ENCODE measurements around the gene POU2AF1. TPM values are rescaled to one million over a fixed set of nuclear protein-coding genes. Genes with fewer than 3 reads are reported as not detected.

POU2AF1 gene
- total RNA-seq, 3 donors from 2014 or later (not counting 1 experiment from before 2014, with no cell fraction given) = 0.82 to 16.8 (median 1.1) TPM

DNA sequence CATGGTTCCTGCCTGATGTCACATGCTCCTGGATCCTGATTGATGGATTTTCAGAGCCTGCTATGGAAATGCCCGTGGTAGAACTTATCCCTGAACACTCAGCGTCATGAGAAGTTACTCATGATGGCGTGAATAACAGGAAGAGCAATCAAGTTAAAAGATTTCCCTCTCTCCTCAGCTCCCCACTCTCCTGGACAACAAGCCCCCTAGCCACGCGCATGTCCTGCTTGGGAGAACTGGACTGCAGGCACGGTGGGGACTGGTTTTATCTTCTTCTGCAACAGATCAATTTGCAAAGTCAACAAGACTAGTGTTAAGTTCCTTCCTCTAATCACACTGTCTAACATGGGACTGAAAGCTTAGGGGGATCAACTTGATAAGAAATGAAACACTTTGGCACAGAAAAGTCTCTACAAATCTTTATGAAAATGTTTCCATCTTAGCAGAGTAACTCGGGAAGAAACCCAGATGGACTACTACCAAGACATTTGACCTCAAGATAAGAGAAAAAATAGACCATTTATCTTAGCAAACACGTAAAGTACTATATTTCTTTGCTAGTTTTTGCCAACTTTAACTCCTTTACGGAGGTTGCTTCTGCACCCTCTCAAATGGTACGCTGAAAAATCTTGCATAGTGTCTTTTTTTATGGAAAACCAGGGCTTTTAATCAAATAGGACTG, 27.6 kb downstream of the POU2AF1 start:
- ATAC-seq = no peak
- H3K27me3 Mint-ChIP-seq (ENCODE audit: low read depth in 2 of 2) = peaks cover under 1 to 5% of the 10 kb centered on the region in 2 donors
- WGBS (ENCODE audit: insufficient coverage) = 81% methylated on average over 10 of the region's 10 CpGs
- no peak for DNase-seq
- no peak overlapping the region for H3K27ac Mint-ChIP-seq
- no peak overlapping the region for H3K4me3 Mint-ChIP-seq
- H3K9me3 ChIP-seq (ENCODE audit: control insufficient read depth, insufficient read depth, low read length) = no peaks in the 10 kb centered on the region
- no peaks in the 10 kb centered on the region for H3K36me3 ChIP-seq (ENCODE audit: control insufficient read depth, insufficient read depth, low read length)
- H3K4me1 Mint-ChIP-seq = no peaks in the 10 kb centered on the region
- H3K27me3 ChIP-seq (ENCODE audit: control insufficient read depth, insufficient read depth, low read length) = no peaks in the 10 kb centered on the region
- intact Hi-C loops (cut with micrococcal nuclease) = no loop called here
- H3K36me3 Mint-ChIP-seq = no peaks in the 10 kb centered on the region
- TF ChIP-seq, protein P1, sequence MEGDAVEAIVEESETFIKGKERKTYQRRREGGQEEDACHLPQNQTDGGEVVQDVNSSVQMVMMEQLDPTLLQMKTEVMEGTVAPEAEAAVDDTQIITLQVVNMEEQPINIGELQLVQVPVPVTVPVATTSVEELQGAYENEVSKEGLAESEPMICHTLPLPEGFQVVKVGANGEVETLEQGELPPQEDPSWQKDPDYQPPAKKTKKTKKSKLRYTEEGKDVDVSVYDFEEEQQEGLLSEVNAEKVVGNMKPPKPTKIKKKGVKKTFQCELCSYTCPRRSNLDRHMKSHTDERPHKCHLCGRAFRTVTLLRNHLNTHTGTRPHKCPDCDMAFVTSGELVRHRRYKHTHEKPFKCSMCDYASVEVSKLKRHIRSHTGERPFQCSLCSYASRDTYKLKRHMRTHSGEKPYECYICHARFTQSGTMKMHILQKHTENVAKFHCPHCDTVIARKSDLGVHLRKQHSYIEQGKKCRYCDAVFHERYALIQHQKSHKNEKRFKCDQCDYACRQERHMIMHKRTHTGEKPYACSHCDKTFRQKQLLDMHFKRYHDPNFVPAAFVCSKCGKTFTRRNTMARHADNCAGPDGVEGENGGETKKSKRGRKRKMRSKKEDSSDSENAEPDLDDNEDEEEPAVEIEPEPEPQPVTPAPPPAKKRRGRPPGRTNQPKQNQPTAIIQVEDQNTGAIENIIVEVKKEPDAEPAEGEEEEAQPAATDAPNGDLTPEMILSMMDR (IDR thresholded peaks at IDR 0.05) = no peak
- H3K4me3 ChIP-seq (ENCODE audit: low read length) = no peak overlapping the region
- no peaks in the 10 kb centered on the region for H3K9me3 Mint-ChIP-seq
- no peak overlapping the region for H3K27ac ChIP-seq (ENCODE audit: low read length)
- H3K4me1 ChIP-seq (ENCODE audit: control insufficient read depth, insufficient read depth, low read length) = no peaks in the 10 kb centered on the region

DNA sequence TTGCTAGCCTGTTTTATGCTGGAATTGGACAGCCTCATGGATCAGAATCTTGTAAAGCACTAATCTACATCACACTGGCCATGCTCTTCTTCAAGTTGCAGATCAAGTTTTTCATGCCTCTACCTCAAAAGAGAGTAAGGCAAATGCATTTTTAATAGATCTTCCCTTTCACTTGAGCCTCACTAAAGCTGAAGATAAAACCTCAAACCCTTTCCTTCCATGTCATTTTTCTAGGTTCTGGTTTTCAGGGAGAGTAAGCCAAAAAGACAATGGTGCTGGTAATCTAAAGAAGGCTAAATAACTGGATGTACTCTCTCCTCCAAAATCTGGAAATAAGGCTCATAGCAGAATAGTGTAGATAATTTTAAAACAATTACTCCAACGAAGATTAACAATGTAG, 28.3 kb downstream of the POU2AF1 start:
- TF ChIP-seq, protein P1 (IDR thresholded peaks at IDR 0.05) = no peak
- H3K36me3 Mint-ChIP-seq = no peaks in the 10 kb centered on the region
- Histone ChIP-seq H3K9me3 (ENCODE audit: control insufficient read depth, insufficient read depth, low read length) (no peaks in the 10 kb centered on the region), H3K27me3 (ENCODE audit: control insufficient read depth, insufficient read depth, low read length) (no peaks in the 10 kb centered on the region), H3K27ac (ENCODE audit: low read length) (no peak overlapping the region), H3K4me3 (ENCODE audit: low read length) (no peak overlapping the region), H3K4me1 (ENCODE audit: control insufficient read depth, insufficient read depth, low read length) (no peaks in the 10 kb centered on the region), H3K36me3 (ENCODE audit: control insufficient read depth, insufficient read depth, low read length) (no peaks in the 10 kb centered on the region)
- no peaks in the 10 kb centered on the region for H3K9me3 Mint-ChIP-seq
- H3K4me1 Mint-ChIP-seq = no peaks in the 10 kb centered on the region
- no peak overlapping the region for H3K27ac Mint-ChIP-seq
- no peak for ATAC-seq
- no CpG with 5 or more reads among the region's 1 CpG for WGBS (ENCODE audit: insufficient coverage)
- no peak overlapping the region for H3K4me3 Mint-ChIP-seq
- peaks cover 5 to 7% of the 10 kb centered on the region in 2 donors for H3K27me3 Mint-ChIP-seq (ENCODE audit: low read depth in 2 of 2)
- intact Hi-C loops (cut with micrococcal nuclease) = no loop called here
- no peak for DNase-seq

DNA sequence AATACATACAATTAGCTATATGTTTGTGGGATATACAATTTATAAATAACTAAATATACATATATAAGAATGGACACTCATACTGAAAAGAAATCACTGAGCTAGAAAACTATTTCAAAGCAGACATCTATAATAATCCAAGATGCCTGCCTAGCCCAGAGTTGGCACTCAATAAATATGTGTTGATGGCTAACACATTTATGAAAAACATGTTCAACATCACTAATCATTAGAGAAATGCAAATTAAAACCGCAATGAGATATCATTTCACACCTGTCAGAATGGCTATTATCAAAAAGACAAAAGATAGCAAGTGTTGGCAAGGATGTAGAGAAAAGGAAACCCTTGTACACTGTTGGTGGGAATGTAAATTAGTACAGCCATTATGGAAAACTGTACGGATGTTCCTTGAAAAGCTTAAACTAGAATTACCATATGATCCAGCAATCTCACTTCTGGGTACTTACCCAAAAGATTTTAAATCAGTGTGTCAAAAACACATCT, 29.8 kb downstream of the POU2AF1 start:
- no peak overlapping the region for H3K27ac Mint-ChIP-seq

More for the DNA sequence above, 29.8 kb downstream of the POU2AF1 start:
- ATAC-seq = no peak
- Mint-ChIP-seq H3K9me3 (no peaks in the 10 kb centered on the region), H3K27me3 (ENCODE audit: low read depth in 2 of 2) (peaks cover 5 to 12% of the 10 kb centered on the region in 2 donors), H3K4me3 (no peak overlapping the region), H3K4me1 (no peaks in the 10 kb centered on the region), H3K36me3 (no peaks in the 10 kb centered on the region)
- WGBS (ENCODE audit: insufficient coverage) = no CpG with 5 or more reads among the region's 2 CpGs
- Histone ChIP-seq H3K9me3 (ENCODE audit: control insufficient read depth, insufficient read depth, low read length) (no peaks in the 10 kb centered on the region), H3K4me3 (ENCODE audit: low read length) (no peak overlapping the region), H3K27ac (ENCODE audit: low read length) (no peak overlapping the region), H3K36me3 (ENCODE audit: control insufficient read depth, insufficient read depth, low read length) (no peaks in the 10 kb centered on the region), H3K4me1 (ENCODE audit: control insufficient read depth, insufficient read depth, low read length) (no peaks in the 10 kb centered on the region), H3K27me3 (ENCODE audit: control insufficient read depth, insufficient read depth, low read length) (no peaks in the 10 kb centered on the region)
- no peak for DNase-seq
- TF ChIP-seq, protein P1 (IDR thresholded peaks at IDR 0.05) = no peak
- intact Hi-C loops (cut with micrococcal nuclease) = no loop called here
